PC-3 (cell line): ENCODE measurements around the gene TERB1. TPM values are rescaled to one million over a fixed set of nuclear protein-coding genes. Genes with fewer than 3 reads are reported as not detected.

Experiments
- ATAC-seq: fragments of 200-7000 bp; cut with Tn5 transposase; 2 replicates; pipeline ENCODE4 v1.9.1; 2020; ENCODE audit warnings: mild to moderate bottlenecking, moderate library complexity
- BruUV-seq: library from RNA; stranded (reverse); fragments of 400-500 nt; replicated peaks from 2 replicates; lab custom pipeline; 2021; lab: Mats Ljungman, UMichigan
- CTCF ChIA-PET: fragments of 300-600 bp; sonication (Branson Sonifier 250); formaldehyde crosslinking; loops from one replicate; lab custom pipeline; 2022; ENCODE audit warnings: antibody characterized with exemption; lab: Charles Lee
- POLR2A ChIA-PET: fragments of 300-600 bp; sonication (Branson Sonifier 250); formaldehyde crosslinking; loops from one replicate; lab custom pipeline; 2022; ENCODE audit warnings: antibody characterized with exemption; ENCODE audit not compliant: unreplicated experiment; lab: Charles Lee
- DNase-seq: peaks from one replicate; pipeline ENCODE4 v3.0.0-alpha.2; 2015
- H2AFZ ChIP-seq: fragments of 300-600 bp; sonication (generic); 2 replicates; pipeline ENCODE4 v1.6.0; 2016; ENCODE audit warnings: antibody characterized with exemption, low read length
- H3F3A ChIP-seq: fragments of 300-600 bp; sonication (generic); one replicate; pipeline ENCODE4 v1.6.0; 2017; ENCODE audit warnings: antibody characterized with exemption, low read length, control low read depth, mild to moderate bottlenecking; ENCODE audit not compliant: unreplicated experiment
- H3K27ac ChIP-seq: fragments of 300-600 bp; sonication (generic); 2 replicates; pipeline ENCODE4 v1.5.1; 2016; ENCODE audit warnings: mild to moderate bottlenecking, low read length
- H3K27me3 ChIP-seq: fragments of 300-600 bp; sonication (generic); 2 replicates; pipeline ENCODE4 v1.6.1; 2016; ENCODE audit warnings: low read length, mixed read lengths
- H3K36me3 ChIP-seq: fragments of 300-600 bp; sonication (generic); 2 replicates; pipeline ENCODE4 v1.6.1; 2016; ENCODE audit warnings: low read depth, mixed run types, low read length, mixed read lengths
- H3K4me1 ChIP-seq: fragments of 300-600 bp; sonication (generic); 2 replicates; pipeline ENCODE4 v1.5.1; 2016; ENCODE audit warnings: low read length; ENCODE audit not compliant: insufficient read depth
- H3K4me2 ChIP-seq: fragments of 300-600 bp; sonication (generic); 2 replicates; pipeline ENCODE4 v1.6.0; 2016; ENCODE audit warnings: low read length
- H3K4me3 ChIP-seq: fragments of 300-600 bp; sonication (generic); 2 replicates; pipeline ENCODE4 v1.5.1; 2016; ENCODE audit warnings: mild to moderate bottlenecking, low read length, mixed read lengths
- H3K79me2 ChIP-seq: fragments of 300-600 bp; sonication (generic); 2 replicates; pipeline ENCODE4 v1.6.1; 2017; ENCODE audit warnings: low read length, mixed read lengths
- H3K9ac ChIP-seq: fragments of 300-600 bp; sonication (generic); 2 replicates; pipeline ENCODE4 v1.6.0; 2016; ENCODE audit warnings: mild to moderate bottlenecking, low read length
- H3K9me2 ChIP-seq: fragments of 300-600 bp; sonication (generic); replicated peaks from 2 replicates; pipeline ENCODE4 v1.6.1; 2016; ENCODE audit warnings: mixed run types, low read length, mixed read lengths
- H3K9me3 ChIP-seq: fragments of 300-600 bp; sonication (generic); 2 replicates; pipeline ENCODE4 v1.6.1; 2016; ENCODE audit warnings: low read length, mixed read lengths
- H4K20me1 ChIP-seq: fragments of 300-600 bp; sonication (generic); 2 replicates; pipeline ENCODE4 v1.6.1; 2016; ENCODE audit warnings: low read length, mixed read lengths
- EZH2 ChIP-seq: fragments of 300-600 bp; sonication (generic); IDR thresholded peaks from one replicate; pipeline ENCODE4 v1.6.1; 2017; ENCODE audit warnings: antibody characterized with exemption, mild to moderate bottlenecking, low read length; ENCODE audit not compliant: unreplicated experiment
- EZH2phosphoT487 ChIP-seq: fragments of 300-600 bp; sonication (generic); IDR thresholded peaks from 2 replicates; pipeline ENCODE4 v1.6.1; 2018; ENCODE audit warnings: mild to moderate bottlenecking, antibody characterized with exemption, low read length, borderline replicate concordance
- intact Hi-C: fragments of 100-400 bp; cut with micrococcal nuclease; formaldehyde crosslinking; loops from 2 replicates; pipeline ENCODE4 v1.9.0; 2023
- total RNA-seq: library from RNA; depleted of rRNA; stranded (reverse); fragments of >200 nt; gene quantifications from 2 replicates; pipeline ENCODE4 v1.2.3, GENCODE V29; 2014
- TF ChIP-seq, protein P1 (sequence below): fragments of 300-600 bp; sonication (generic); conservative IDR thresholded peaks from 2 replicates; pipeline ENCODE4 v1.5.1; 2017; ENCODE audit warnings: antibody characterized with exemption, low read depth, mild to moderate bottlenecking, low read length

TERB1 gene
- total RNA-seq, 1 experiment from 2014 or later: not detected

DNA sequence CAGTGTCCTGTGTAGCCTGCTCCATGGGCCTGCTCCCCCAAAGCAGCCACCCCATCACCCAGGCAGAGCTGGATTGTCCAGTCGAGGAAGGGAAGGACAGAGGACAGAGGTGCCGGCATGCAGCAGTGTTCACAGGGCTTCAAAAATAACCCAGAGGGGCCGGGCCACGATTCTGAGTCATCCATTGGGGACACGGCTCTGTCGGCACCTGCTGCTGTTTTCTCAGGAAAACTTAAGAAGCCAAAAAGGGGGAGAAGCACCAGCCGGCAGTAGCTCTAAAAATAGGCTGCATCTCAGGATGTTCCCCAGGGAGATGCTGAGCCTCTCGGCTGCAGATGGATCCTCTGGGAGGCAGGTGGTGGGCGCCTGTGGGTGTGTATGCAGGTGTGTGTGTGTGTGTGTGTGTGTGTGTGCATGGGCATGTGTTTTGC, 44.4 kb upstream of the TERB1 start:
- no peak overlapping the region for H3K4me3 ChIP-seq
- H3K27ac ChIP-seq: no peak overlapping the region
- H2AFZ ChIP-seq: no peak overlapping the region
- intact Hi-C loops: no loop called here
- no peaks in the 10 kb centered on the region for H3K9me2 ChIP-seq
- peaks cover 18% of the 10 kb centered on the region for H3K27me3 ChIP-seq
- H3K36me3 ChIP-seq: no peaks in the 10 kb centered on the region
- no peak overlapping the region for H3K4me2 ChIP-seq
- DNase-seq: no peak
- no peak overlapping the region for H3K9ac ChIP-seq
- ATAC-seq: no peak
- no peaks in the 10 kb centered on the region for H3F3A ChIP-seq
- CTCF ChIA-PET: no interaction called here
- POLR2A ChIA-PET: no interaction called here
- no peaks in the 10 kb centered on the region for H3K4me1 ChIP-seq
- H3K79me2 ChIP-seq: no peaks in the 10 kb centered on the region
- no peaks in the 10 kb centered on the region for H3K9me3 ChIP-seq
- TF ChIP-seq EZH2phosphoT487 (no peak), EZH2 (no peak)
- TF ChIP-seq, protein P1, sequence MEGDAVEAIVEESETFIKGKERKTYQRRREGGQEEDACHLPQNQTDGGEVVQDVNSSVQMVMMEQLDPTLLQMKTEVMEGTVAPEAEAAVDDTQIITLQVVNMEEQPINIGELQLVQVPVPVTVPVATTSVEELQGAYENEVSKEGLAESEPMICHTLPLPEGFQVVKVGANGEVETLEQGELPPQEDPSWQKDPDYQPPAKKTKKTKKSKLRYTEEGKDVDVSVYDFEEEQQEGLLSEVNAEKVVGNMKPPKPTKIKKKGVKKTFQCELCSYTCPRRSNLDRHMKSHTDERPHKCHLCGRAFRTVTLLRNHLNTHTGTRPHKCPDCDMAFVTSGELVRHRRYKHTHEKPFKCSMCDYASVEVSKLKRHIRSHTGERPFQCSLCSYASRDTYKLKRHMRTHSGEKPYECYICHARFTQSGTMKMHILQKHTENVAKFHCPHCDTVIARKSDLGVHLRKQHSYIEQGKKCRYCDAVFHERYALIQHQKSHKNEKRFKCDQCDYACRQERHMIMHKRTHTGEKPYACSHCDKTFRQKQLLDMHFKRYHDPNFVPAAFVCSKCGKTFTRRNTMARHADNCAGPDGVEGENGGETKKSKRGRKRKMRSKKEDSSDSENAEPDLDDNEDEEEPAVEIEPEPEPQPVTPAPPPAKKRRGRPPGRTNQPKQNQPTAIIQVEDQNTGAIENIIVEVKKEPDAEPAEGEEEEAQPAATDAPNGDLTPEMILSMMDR: no peak
- no peaks in the 10 kb centered on the region for H4K20me1 ChIP-seq
- BruUV-seq: no TSS peak

DNA sequence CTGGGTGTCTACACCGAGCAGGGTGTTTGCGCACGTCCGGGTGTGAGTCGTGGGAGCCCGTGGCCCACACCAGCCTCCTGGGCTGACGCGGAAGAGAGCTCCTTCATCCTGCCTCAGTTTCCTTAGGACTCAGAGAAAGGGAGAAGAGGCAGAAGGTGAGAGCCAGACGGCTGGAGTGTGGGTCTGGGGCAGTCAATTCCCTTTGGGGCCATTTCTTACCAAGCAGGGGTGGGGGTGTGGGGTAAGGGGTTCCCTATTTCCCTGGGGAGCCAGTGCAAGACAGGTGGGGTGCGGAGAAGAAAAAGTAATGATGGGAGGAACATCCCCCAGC, 43.7 kb upstream of the TERB1 start:
- no peaks in the 10 kb centered on the region for H4K20me1 ChIP-seq
- no peaks in the 10 kb centered on the region for H3K4me1 ChIP-seq
- TF ChIP-seq EZH2phosphoT487: no peak
- TF ChIP-seq, protein P1: no peak
- intact Hi-C loops: no loop called here
- H3F3A ChIP-seq: no peaks in the 10 kb centered on the region
- H3K27ac ChIP-seq: no peak overlapping the region
- H3K36me3 ChIP-seq: no peaks in the 10 kb centered on the region
- H3K4me2 ChIP-seq: peak overlapping the region; percentile 86
- no peak for ATAC-seq
- CTCF ChIA-PET: no interaction called here
- POLR2A ChIA-PET: no interaction called here
- peak overlapping the region; percentile 62 for H3K4me3 ChIP-seq
- no peaks in the 10 kb centered on the region for H3K9me2 ChIP-seq
- H2AFZ ChIP-seq: peak overlapping the region; percentile 34; the same call in 1 of the 2 replicates
- DNase-seq: no peak
- H3K27me3 ChIP-seq: peaks cover 18% of the 10 kb centered on the region
- H3K9me3 ChIP-seq: no peaks in the 10 kb centered on the region
- BruUV-seq: no TSS peak
- H3K79me2 ChIP-seq: no peaks in the 10 kb centered on the region
- no peak overlapping the region for H3K9ac ChIP-seq

DNA sequence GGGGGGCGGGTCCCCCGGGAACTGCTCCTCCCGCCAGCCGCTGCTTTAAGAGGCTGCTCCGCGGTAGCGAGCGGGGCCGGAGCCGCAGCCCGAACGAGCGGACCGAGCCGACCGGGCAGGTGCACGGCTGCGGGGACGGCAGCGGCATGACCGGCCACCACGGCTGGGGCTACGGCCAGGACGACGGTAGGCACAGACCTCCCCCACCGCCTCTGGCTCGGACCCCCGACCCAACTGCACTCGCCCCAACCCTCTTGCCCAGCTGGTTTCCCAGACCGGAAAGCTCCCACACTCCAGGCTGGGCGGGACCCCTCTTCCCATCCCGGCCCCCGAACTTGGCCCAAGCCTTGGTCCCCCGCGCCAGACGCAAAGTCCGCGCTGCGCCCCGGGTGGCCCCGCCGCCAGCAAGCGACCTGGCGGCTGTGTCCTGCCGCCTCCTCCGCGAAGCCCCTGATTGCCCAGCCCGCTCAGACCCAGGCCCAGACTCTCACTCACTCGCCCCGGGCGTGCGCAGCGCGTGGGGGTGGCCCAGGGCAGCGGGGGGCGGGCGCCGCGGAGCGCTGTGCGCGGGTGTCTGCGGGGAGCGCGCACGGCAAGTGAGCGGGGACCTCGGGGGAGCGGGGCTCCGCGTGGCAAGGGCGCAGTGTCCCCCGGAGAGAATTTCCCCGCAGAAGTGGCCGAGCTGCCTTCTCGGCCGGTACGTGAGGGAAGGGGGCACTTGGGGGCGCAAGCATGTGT, 43.1 kb upstream of the TERB1 start, which contains the start of gene CA7:
TSS of gene CA7 (plus strand) at position 73 of the 738 bp plus-strand sequence. CDS start at position 147, 74 bp downstream.
- ATAC-seq: peak; percentile 46
- no peaks in the 10 kb centered on the region for H3K36me3 ChIP-seq
- H3K79me2 ChIP-seq: no peaks in the 10 kb centered on the region
- BruUV-seq: no TSS peak
- ChIA-PET POLR2A (no interaction called here), CTCF (interaction anchor here (0.8 kb wide), 1 partner anchor 14 kb away, joined by 3 read pairs; the partner anchor contains the start of gene NAE1)
- intact Hi-C loops: no loop called here
- peak within 1 kb of the TSS; percentile 62 for H3K4me3 ChIP-seq
- no peak within 1 kb of the TSS for H3K27ac ChIP-seq
- H3F3A ChIP-seq: no peaks in the 10 kb centered on the region
- H2AFZ ChIP-seq: peak within 1 kb of the TSS; percentile 34
- H3K27me3 ChIP-seq: peaks cover 18% of the 10 kb centered on the region
- H3K9me2 ChIP-seq: no peaks in the 10 kb centered on the region
- H3K4me2 ChIP-seq: peak within 1 kb of the TSS; percentile 86
- H3K9me3 ChIP-seq: no peaks in the 10 kb centered on the region
- TF ChIP-seq EZH2: peak; percentile 56
- TF ChIP-seq, protein P1: no peak
- no peak for DNase-seq
- H3K9ac ChIP-seq: no peak within 1 kb of the TSS
- H4K20me1 ChIP-seq: no peaks in the 10 kb centered on the region
- no peaks in the 10 kb centered on the region for H3K4me1 ChIP-seq
